DOHH2 (cell line): ENCODE data around the gene NIPBL.
"Not testable (repeated sequence)": the region's sequence is repeated elsewhere in the genome, so short reads cannot be mapped to it uniquely, and the experiment has no call there.

Experiments
- H3F3A ChIP-seq: fragments of 200-600 bp; sonication (generic), shearing (Covaris generic); 2 replicates; pipeline ENCODE4 v1.6.0; 2016; ENCODE audit warnings: antibody characterized with exemption, mild to moderate bottlenecking; ENCODE audit not compliant: control insufficient read depth, insufficient read depth
- H3K27ac ChIP-seq: fragments of 200-600 bp; sonication (generic); 2 replicates; pipeline ENCODE4 v1.5.1; 2014; ENCODE audit warnings: low read depth, mild to moderate bottlenecking, low read length, moderate library complexity
- H3K27me3 ChIP-seq: fragments of 200-600 bp; sonication (generic); 2 replicates; pipeline ENCODE4 v1.6.1; 2014; ENCODE audit warnings: mild to moderate bottlenecking, low read length, mixed read lengths; ENCODE audit not compliant: control insufficient read depth
- H3K36me3 ChIP-seq: fragments of 200-600 bp; sonication (generic); 2 replicates; pipeline ENCODE4 v1.6.1; 2014; ENCODE audit warnings: mild to moderate bottlenecking, low read length, moderate library complexity, mixed read lengths; ENCODE audit not compliant: control insufficient read depth
- H3K4me1 ChIP-seq: fragments of 200-600 bp; sonication (generic); 2 replicates; pipeline ENCODE4 v1.6.1; 2014; ENCODE audit warnings: mild to moderate bottlenecking, low read length, mixed read lengths; ENCODE audit not compliant: control insufficient read depth
- H3K4me2 ChIP-seq: fragments of 200-600 bp; sonication (generic); 2 replicates; pipeline ENCODE4 v1.6.0; 2014; ENCODE audit warnings: mild to moderate bottlenecking, low read length, moderate library complexity
- H3K4me3 ChIP-seq: fragments of 200-600 bp; sonication (generic); 2 replicates; pipeline ENCODE4 v1.5.1; 2014; ENCODE audit warnings: mild to moderate bottlenecking, low read length, mixed read lengths
- H3K79me2 ChIP-seq: fragments of 200-600 bp; sonication (generic); 2 replicates; pipeline ENCODE4 v1.6.1; 2014; ENCODE audit warnings: mild to moderate bottlenecking, low read length, mixed read lengths; ENCODE audit not compliant: control insufficient read depth
- H3K9me2 ChIP-seq: fragments of 200-600 bp; sonication (generic); replicated peaks from 2 replicates; pipeline ENCODE4 v1.6.1; 2014; ENCODE audit warnings: mild to moderate bottlenecking, low read length, mixed read lengths; ENCODE audit not compliant: control insufficient read depth
- H3K9me3 ChIP-seq: fragments of 200-600 bp; sonication (generic); 2 replicates; pipeline ENCODE4 v1.6.1; 2014; ENCODE audit warnings: antibody characterized with exemption, low read length, mixed read lengths; ENCODE audit not compliant: control insufficient read depth, insufficient read depth
- H4K20me1 ChIP-seq: fragments of 200-600 bp; sonication (generic); 2 replicates; pipeline ENCODE4 v1.6.0; 2014; ENCODE audit warnings: low read depth, mild to moderate bottlenecking, antibody characterized with exemption, low read length, moderate library complexity; ENCODE audit not compliant: control insufficient read depth, insufficient read depth
- CTCF ChIP-seq: fragments of 200-600 bp; sonication (generic); IDR thresholded peaks from one replicate; pipeline ENCODE4 v1.5.1; 2014; ENCODE audit warnings: antibody characterized with exemption, mild to moderate bottlenecking, low read depth, low read length; ENCODE audit not compliant: poor library complexity, severe bottlenecking
- EZH2phosphoT487 ChIP-seq: fragments of 200-600 bp; sonication (generic); IDR thresholded peaks from 2 replicates; pipeline ENCODE4 v1.6.1; 2017; ENCODE audit warnings: borderline replicate concordance, mild to moderate bottlenecking, antibody characterized with exemption, low read length, moderate library complexity, mixed read lengths

Gene NIPBL

GRCh38 chr5:36900283-36900682 is 23.7 kb downstream of the NIPBL start:
- H3K4me2 ChIP-seq: no peak overlapping the region
- TF ChIP-seq EZH2phosphoT487 (no peak), CTCF (no peak)

GRCh38 chr5:36901077-36901476 is 24.5 kb downstream of the NIPBL start:
- not testable (repeated sequence) for H3K4me3 ChIP-seq, H3K27ac ChIP-seq, H3K36me3 ChIP-seq, H3K4me1 ChIP-seq, H3F3A ChIP-seq, H3K4me2 ChIP-seq, H3K9me2 ChIP-seq, H3K27me3 ChIP-seq, H4K20me1 ChIP-seq
- Histone ChIP-seq H3K79me2 (peaks cover 100% of the 10 kb centered on the region), H3K9me3 (0 out of 2 replicates have a peak, but pooled peaks cover 14% of the 10 kb centered on the region)

More at GRCh38 chr5:36900283-36900682, 23.7 kb downstream of the NIPBL start:
- Histone ChIP-seq H3F3A (no peaks in the 10 kb centered on the region), H4K20me1 (peaks cover 3% of the 10 kb centered on the region; the same call in 1 of the 2 replicates), H3K27ac (no peak overlapping the region), H3K79me2 (peaks cover 100% of the 10 kb centered on the region), H3K4me1 (no peaks in the 10 kb centered on the region), H3K27me3 (no peaks in the 10 kb centered on the region), H3K9me3 (0 out of 2 replicates have a peak, but pooled peaks cover 14% of the 10 kb centered on the region), H3K9me2 (no peaks in the 10 kb centered on the region), H3K4me3 (no peak overlapping the region), H3K36me3 (peaks cover 9% of the 10 kb centered on the region; the same call in 1 of the 2 replicates)

- Histone ChIP-seq H3K27me3 (no peaks in the 10 kb centered on the region), H3K27ac (no peak overlapping the region), H3K9me2 (no peaks in the 10 kb centered on the region), H4K20me1 (peaks cover 3% of the 10 kb centered on the region; the same call in 1 of the 2 replicates), H3K9me3 (0 out of 2 replicates have a peak, but pooled peaks cover 14% of the 10 kb centered on the region), H3K36me3 (peaks cover 9% of the 10 kb centered on the region; the same call in 1 of the 2 replicates), H3F3A (no peaks in the 10 kb centered on the region), H3K4me2 (no peak overlapping the region), H3K79me2 (peaks cover 100% of the 10 kb centered on the region), H3K4me1 (no peaks in the 10 kb centered on the region), H3K4me3 (no peak overlapping the region)
- TF ChIP-seq EZH2phosphoT487: no peak
- TF ChIP-seq CTCF: no peak
Measured at GRCh38 chr5:36901856-36902255, 25.3 kb downstream of the NIPBL start.

GRCh38 chr5:36902353-36902752 is 25.8 kb downstream of the NIPBL start:
- H4K20me1 ChIP-seq: peaks cover 3% of the 10 kb centered on the region; the same call in 1 of the 2 replicates
- TF ChIP-seq CTCF (no peak), EZH2phosphoT487 (no peak)

More at GRCh38 chr5:36902353-36902752, 25.8 kb downstream of the NIPBL start:
- H3F3A ChIP-seq: no peaks in the 10 kb centered on the region
- no peaks in the 10 kb centered on the region for H3K4me1 ChIP-seq
- no peak overlapping the region for H3K4me3 ChIP-seq
- H3K4me2 ChIP-seq: no peak overlapping the region
- no peaks in the 10 kb centered on the region for H3K27me3 ChIP-seq
- no peaks in the 10 kb centered on the region for H3K9me2 ChIP-seq
- H3K9me3 ChIP-seq: 0 out of 2 replicates have a peak, but pooled peaks cover 14% of the 10 kb centered on the region
- H3K27ac ChIP-seq: no peak overlapping the region
- H3K36me3 ChIP-seq: peaks cover 9% of the 10 kb centered on the region; the same call in 1 of the 2 replicates
- peaks cover 100% of the 10 kb centered on the region for H3K79me2 ChIP-seq
